Left renal cortex interstitium (tissue), 4 donors: ENCODE data around the gene C5orf15. TPM values are rescaled to one million over a fixed set of nuclear protein-coding genes. Genes with fewer than 3 reads are reported as not detected.
"Not testable (repeated sequence)": the region's sequence is repeated elsewhere in the genome, so short reads cannot be mapped to it uniquely, and the experiment has no call there.

Experiments used
- DNase-seq, 4 donors: peaks; one replicate each; pipeline ENCODE4 v3.0.0-alpha.2; 2013; ENCODE audit warnings: low read depth in 4 of 4, low spot score in 2 of 4, missing footprints in 1 of 4
- polyA plus RNA-seq, 4 donors: library from polyadenylated mRNA; unstranded; fragments of 120-200 nt; gene quantifications; one replicate each; pipeline ENCODE4 v1.2.1, GENCODE V29; 2013; ENCODE audit not compliant: insufficient read length in 4 of 4

Gene C5orf15
- polyA plus RNA-seq, 4 donors: 129 to 143 (median 133) TPM

GRCh38 chr5:133966090-133966489 lies 2.3 kb downstream of the C5orf15 start:
- DNase-seq: no peak

- no peak for DNase-seq
These were observed 4.8 kb downstream of the C5orf15 start for GRCh38 chr5:133963493-133964128.

GRCh38 chr5:133962801-133963476 lies 5.5 kb downstream of the C5orf15 start:
- DNase-seq: no peak

GRCh38 chr5:133962131-133962530 lies 6.3 kb downstream of the C5orf15 start:
- DNase-seq: no peak

GRCh38 chr5:133959643-133960042 lies 8.8 kb downstream of the C5orf15 start:
- DNase-seq: no peak

GRCh38 chr5:133957591-133957990 lies 10.8 kb downstream of the C5orf15 start:
- DNase-seq: no peak

- DNase-seq: no peak
These were observed 11.3 kb downstream of the C5orf15 start for GRCh38 chr5:133957080-133957479.

GRCh38 chr5:133956196-133956595 lies 12.2 kb downstream of the C5orf15 start:
- not testable (repeated sequence) for DNase-seq

- no peak for DNase-seq
These were observed 14.8 kb downstream of the C5orf15 start for GRCh38 chr5:133953568-133954145.

GRCh38 chr5:133952729-133953567 lies 15.5 kb downstream of the C5orf15 start:
- no peak for DNase-seq

GRCh38 chr5:133950821-133951612 lies 17.4 kb downstream of the C5orf15 start:
- DNase-seq: no peak

GRCh38 chr5:133948721-133949120 lies 19.7 kb downstream of the C5orf15 start:
- DNase-seq: no peak

- no peak for DNase-seq
These were observed 21.0 kb downstream of the C5orf15 start for GRCh38 chr5:133947431-133947841.

- no peak for DNase-seq
These were observed 22.9 kb downstream of the C5orf15 start for GRCh38 chr5:133945568-133945967.

GRCh38 chr5:133944263-133945185 lies 23.9 kb downstream of the C5orf15 start:
- DNase-seq: peak in 1 of 4 donors; percentile 55

GRCh38 chr5:133943475-133943817 lies 25.0 kb downstream of the C5orf15 start:
- no peak for DNase-seq

GRCh38 chr5:133942614-133943474 lies 25.6 kb downstream of the C5orf15 start:
- DNase-seq: no peak

GRCh38 chr5:133941456-133942196 lies 26.8 kb downstream of the C5orf15 start:
- DNase-seq: no peak
